ENCODE measurements around the gene GPC6. TPM values are rescaled to one million over a fixed set of nuclear protein-coding genes. Genes with fewer than 3 reads are reported as not detected.

The GPC6 gene
- total and polyA plus RNA-seq, 2 experiments from 2014 or later: 14.4 to 20.8 TPM

- in situ Hi-C loops (cut with MboI): no loop called here
- H3K4me3 ChIP-seq: no peak overlapping the region
- no peak overlapping the region for H3K4me2 ChIP-seq (ENCODE audit: unreplicated experiment)
- H3K36me3 ChIP-seq (ENCODE audit: low read depth): no peaks in the 10 kb centered on the region
- H3K79me2 ChIP-seq (ENCODE audit: insufficient read depth): no peaks in the 10 kb centered on the region
- no peaks in the 10 kb centered on the region for H3K9me3 ChIP-seq (ENCODE audit: low read depth)
- H2AFZ ChIP-seq: no peak overlapping the region
- no peaks in the 10 kb centered on the region for H3F3A ChIP-seq (ENCODE audit: insufficient read depth)
- no peaks in the 10 kb centered on the region for H3K4me1 ChIP-seq (ENCODE audit: insufficient read depth)
- TF ChIP-seq EZH2 (IDR thresholded peaks at IDR 0.05; ENCODE audit: insufficient read depth, poor library complexity, severe bottlenecking) (no peak), EZH2phosphoT487 (IDR thresholded peaks at IDR 0.05; ENCODE audit: insufficient read depth, low read depth) (no peak)
- no peak overlapping the region for H3K9ac ChIP-seq
- no peaks in the 10 kb centered on the region for H4K20me1 ChIP-seq (ENCODE audit: insufficient read depth)
- no peaks in the 10 kb centered on the region for H3K27me3 ChIP-seq (replicated peaks; ENCODE audit: insufficient read depth)
- H3K9me2 ChIP-seq (ENCODE audit: insufficient read depth): no peaks in the 10 kb centered on the region
- H3K27ac ChIP-seq: no peak overlapping the region
- 67 to 73% methylated on average over 3 of the region's 3 CpGs for WGBS, 2 experiments (ENCODE audit: low coverage in 1 of 2, low lambda C conversion rate in 2 of 2, missing lambda C conversion rate in 2 of 2)
- DNase-seq: no peak
These were observed 959.9 kb downstream of the GPC6 start for GRCh38 chr13:94186470-94186869.

DNA sequence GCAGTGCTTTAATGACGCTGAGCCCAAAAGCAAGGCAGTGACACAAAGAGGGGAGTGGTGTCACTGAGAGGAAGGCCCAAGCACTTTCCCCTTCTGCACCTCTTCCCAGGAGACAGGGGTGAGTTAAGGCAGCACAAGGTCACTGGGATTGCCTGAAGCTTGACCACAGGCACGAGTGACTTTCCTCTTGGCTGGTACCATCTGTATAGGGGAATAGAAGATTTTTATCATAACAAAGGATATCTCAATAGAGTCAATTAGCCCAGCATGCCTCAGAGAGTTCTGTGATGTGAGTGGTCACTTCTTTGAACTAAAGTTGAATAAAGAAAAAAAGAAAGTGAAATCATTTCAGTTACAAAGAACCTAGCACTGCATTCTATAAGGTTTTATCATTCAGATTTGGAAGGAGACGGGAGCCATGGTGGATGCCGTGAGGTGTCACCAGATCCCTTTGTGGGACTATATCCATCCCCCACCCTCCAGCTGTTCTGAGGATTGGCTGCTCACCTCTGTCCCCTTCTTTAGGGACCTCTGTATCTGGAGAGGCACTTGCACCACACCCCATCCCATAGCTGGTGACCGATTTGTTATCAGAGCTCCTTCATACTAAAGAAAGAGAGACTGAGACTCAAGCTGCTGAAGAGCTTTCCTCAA lies 961.7 kb downstream of the GPC6 start:
- H3F3A ChIP-seq (ENCODE audit: insufficient read depth): no peaks in the 10 kb centered on the region
- no peaks in the 10 kb centered on the region for H3K9me2 ChIP-seq (ENCODE audit: insufficient read depth)
- WGBS, 2 experiments (ENCODE audit: low coverage in 1 of 2, low lambda C conversion rate in 2 of 2, missing lambda C conversion rate in 2 of 2): 90 to 93% methylated on average over 5 of the region's 5 CpGs
- H3K27me3 ChIP-seq (replicated peaks; ENCODE audit: insufficient read depth): no peaks in the 10 kb centered on the region
- no peaks in the 10 kb centered on the region for H3K9me3 ChIP-seq (ENCODE audit: low read depth)
- no peak overlapping the region for H3K27ac ChIP-seq
- no peak for DNase-seq
- no peak overlapping the region for H3K4me2 ChIP-seq (ENCODE audit: unreplicated experiment)
- TF ChIP-seq EZH2 (IDR thresholded peaks at IDR 0.05; ENCODE audit: insufficient read depth, poor library complexity, severe bottlenecking) (no peak), EZH2phosphoT487 (IDR thresholded peaks at IDR 0.05; ENCODE audit: insufficient read depth, low read depth) (no peak)
- H4K20me1 ChIP-seq (ENCODE audit: insufficient read depth): no peaks in the 10 kb centered on the region
- no peaks in the 10 kb centered on the region for H3K4me1 ChIP-seq (ENCODE audit: insufficient read depth)
- H2AFZ ChIP-seq: no peak overlapping the region
- H3K79me2 ChIP-seq (ENCODE audit: insufficient read depth): no peaks in the 10 kb centered on the region
- no peak overlapping the region for H3K9ac ChIP-seq
- H3K4me3 ChIP-seq: no peak overlapping the region
- in situ Hi-C loops (cut with MboI): no loop called here
- H3K36me3 ChIP-seq (ENCODE audit: low read depth): no peaks in the 10 kb centered on the region

DNA sequence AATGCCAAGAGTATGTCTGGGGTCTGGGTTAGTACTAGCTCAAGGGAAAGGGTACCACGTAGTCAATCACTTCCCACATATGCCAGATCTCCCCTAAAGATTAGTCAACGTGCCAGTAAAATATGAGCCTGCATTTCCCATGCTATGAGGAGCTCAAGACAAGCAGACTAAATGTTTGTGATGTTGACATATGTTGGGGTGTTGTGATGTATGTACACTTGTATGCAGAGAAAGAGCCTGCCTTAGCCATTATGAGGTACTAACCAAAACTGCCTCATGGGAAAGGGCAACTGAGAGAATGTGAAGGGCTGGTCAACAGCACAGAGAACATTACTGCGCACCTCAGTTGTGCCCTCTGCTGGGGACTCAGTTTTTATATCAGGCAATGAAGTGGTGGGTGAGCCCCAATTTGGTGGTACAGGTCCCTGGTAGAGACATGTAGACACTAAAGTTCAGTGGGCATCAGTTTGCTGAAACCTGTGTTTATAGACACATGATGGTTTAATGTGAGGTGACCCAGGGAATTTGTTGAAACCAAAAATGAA lies 965.9 kb downstream of the GPC6 start:
- TF ChIP-seq EZH2 (IDR thresholded peaks at IDR 0.05; ENCODE audit: insufficient read depth, poor library complexity, severe bottlenecking) (no peak), EZH2phosphoT487 (IDR thresholded peaks at IDR 0.05; ENCODE audit: insufficient read depth, low read depth) (no peak)
- in situ Hi-C loops (cut with MboI): no loop called here
- peaks cover 11% of the 10 kb centered on the region for H3K4me1 ChIP-seq (ENCODE audit: insufficient read depth)
- no peaks in the 10 kb centered on the region for H4K20me1 ChIP-seq (ENCODE audit: insufficient read depth)
- H2AFZ ChIP-seq: no peak overlapping the region
- H3F3A ChIP-seq (ENCODE audit: insufficient read depth): peaks cover 12% of the 10 kb centered on the region; the same call in 1 of the 2 replicates
- no peaks in the 10 kb centered on the region for H3K79me2 ChIP-seq (ENCODE audit: insufficient read depth)
- H3K9ac ChIP-seq: no peak overlapping the region
- no peaks in the 10 kb centered on the region for H3K36me3 ChIP-seq (ENCODE audit: low read depth)
- H3K9me2 ChIP-seq (ENCODE audit: insufficient read depth): no peaks in the 10 kb centered on the region
- DNase-seq: peak; percentile 53
- H3K4me3 ChIP-seq: no peak overlapping the region
- no peak overlapping the region for H3K4me2 ChIP-seq (ENCODE audit: unreplicated experiment)
- no peak overlapping the region for H3K27ac ChIP-seq
- no peaks in the 10 kb centered on the region for H3K9me3 ChIP-seq (ENCODE audit: low read depth)
- 62 to 65% methylated on average over 3 of the region's 3 CpGs for WGBS, 2 experiments (ENCODE audit: low coverage in 1 of 2, low lambda C conversion rate in 2 of 2, missing lambda C conversion rate in 2 of 2)
- no peaks in the 10 kb centered on the region for H3K27me3 ChIP-seq (replicated peaks; ENCODE audit: insufficient read depth)

DNA sequence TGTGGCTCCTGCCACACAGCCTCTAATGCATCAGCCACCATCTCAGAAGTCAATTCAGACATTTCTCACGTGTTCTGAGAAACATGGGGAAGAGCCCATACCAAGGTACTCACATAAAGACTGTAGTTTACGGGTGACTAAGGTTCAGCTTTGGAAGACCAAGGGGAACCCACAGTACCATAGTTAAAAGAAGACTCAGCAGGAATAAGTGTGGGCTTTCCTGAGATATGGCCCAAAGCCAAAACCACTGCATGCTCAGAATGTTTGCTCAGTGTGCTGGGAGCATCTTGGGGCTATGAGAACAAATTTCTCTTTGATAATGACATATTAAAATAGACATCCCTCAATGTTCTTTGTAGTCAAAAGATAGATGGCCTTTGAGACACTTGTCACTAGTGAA lies 969.1 kb downstream of the GPC6 start:
- peaks cover 12% of the 10 kb centered on the region; the same call in 1 of the 2 replicates for H3F3A ChIP-seq (ENCODE audit: insufficient read depth)

More for the DNA sequence above, 969.1 kb downstream of the GPC6 start:
- Histone ChIP-seq H3K4me3 (no peak overlapping the region), H3K27me3 (replicated peaks; ENCODE audit: insufficient read depth) (no peaks in the 10 kb centered on the region), H3K79me2 (ENCODE audit: insufficient read depth) (no peaks in the 10 kb centered on the region), H3K9me2 (ENCODE audit: insufficient read depth) (no peaks in the 10 kb centered on the region), H3K27ac (no peak overlapping the region), H3K9ac (no peak overlapping the region), H3K4me1 (ENCODE audit: insufficient read depth) (peaks cover 11% of the 10 kb centered on the region), H3K4me2 (ENCODE audit: unreplicated experiment) (peak overlapping the region; percentile 30), H3K9me3 (ENCODE audit: low read depth) (no peaks in the 10 kb centered on the region), H4K20me1 (ENCODE audit: insufficient read depth) (no peaks in the 10 kb centered on the region), H2AFZ (no peak overlapping the region), H3K36me3 (ENCODE audit: low read depth) (no peaks in the 10 kb centered on the region)
- peak; percentile 88 for DNase-seq
- TF ChIP-seq EZH2 (IDR thresholded peaks at IDR 0.05; ENCODE audit: insufficient read depth, poor library complexity, severe bottlenecking): no peak
- no peak for TF ChIP-seq EZH2phosphoT487 (IDR thresholded peaks at IDR 0.05; ENCODE audit: insufficient read depth, low read depth)
- in situ Hi-C loops (cut with MboI): no loop called here
- WGBS, 2 experiments (ENCODE audit: low coverage in 1 of 2, low lambda C conversion rate in 2 of 2, missing lambda C conversion rate in 2 of 2): 38 to 61% methylated on average over 2 of the region's 2 CpGs

Data from GM23248 (cell line).